HG03520 (cell line): ENCODE results near the gene PCNX1.
"Not testable (repeated sequence)": the region's sequence is repeated elsewhere in the genome, so short reads cannot be mapped to it uniquely, and the experiment has no call there.

Source experiments
- ATAC-seq: cut with Tn5 transposase; IDR thresholded peaks from one replicate; pipeline ENCODE4 v1.9.1; 2021; ENCODE audit warnings: mild to moderate bottlenecking, moderate library complexity; ENCODE audit not compliant: unreplicated experiment

PCNX1 gene

GRCh38 chr14:70907176-70907995 is at the start of gene PCNX1:
Gene PCNX1, plus strand, starts transcription at chr14:70907459. Its CDS starts 392 bp downstream, at chr14:70907851.
- peak; percentile 63 for ATAC-seq

GRCh38 chr14:70857496-70857890 is 49.8 kb upstream of the PCNX1 start:
- no peak for ATAC-seq

DNA sequence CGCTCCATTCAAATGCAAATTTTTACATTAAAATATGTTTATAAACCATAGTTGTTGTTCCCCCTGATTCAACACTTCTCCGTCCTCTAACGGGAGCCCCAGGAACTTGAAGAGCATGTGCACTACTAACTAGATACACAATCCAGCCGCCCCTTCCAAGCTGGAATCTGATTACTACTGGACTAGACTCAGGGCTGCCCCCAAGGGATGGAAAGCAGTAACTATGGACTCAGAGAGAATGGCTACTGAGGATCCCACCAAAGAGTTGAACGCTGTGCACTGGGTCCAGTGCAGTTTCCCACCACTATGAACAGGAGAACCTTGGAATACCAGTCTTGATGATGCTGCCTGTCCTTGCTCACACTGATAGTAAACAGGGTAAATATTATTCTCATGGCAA is 48.6 kb upstream of the PCNX1 start:
- no peak for ATAC-seq

DNA sequence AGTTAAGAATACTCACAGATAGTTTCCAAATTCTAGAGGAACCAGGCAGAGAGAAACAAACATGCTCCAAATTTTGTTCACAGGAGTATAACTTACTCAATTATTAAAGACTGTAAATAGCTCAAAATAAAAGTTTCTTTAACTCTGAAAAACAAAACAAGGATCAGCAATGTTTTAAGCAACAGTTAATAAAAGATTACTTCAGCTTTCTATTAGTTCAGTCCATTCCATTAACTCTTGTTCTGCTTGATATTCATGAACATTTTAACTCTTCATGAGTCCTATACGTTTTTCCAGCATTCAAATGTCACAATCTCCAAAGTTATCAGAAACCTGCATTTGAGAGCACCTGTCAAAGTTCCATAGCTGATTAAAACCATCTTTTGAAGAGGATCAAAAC is 40.3 kb upstream of the PCNX1 start:
- ATAC-seq, result not testable (repeated sequence)

DNA sequence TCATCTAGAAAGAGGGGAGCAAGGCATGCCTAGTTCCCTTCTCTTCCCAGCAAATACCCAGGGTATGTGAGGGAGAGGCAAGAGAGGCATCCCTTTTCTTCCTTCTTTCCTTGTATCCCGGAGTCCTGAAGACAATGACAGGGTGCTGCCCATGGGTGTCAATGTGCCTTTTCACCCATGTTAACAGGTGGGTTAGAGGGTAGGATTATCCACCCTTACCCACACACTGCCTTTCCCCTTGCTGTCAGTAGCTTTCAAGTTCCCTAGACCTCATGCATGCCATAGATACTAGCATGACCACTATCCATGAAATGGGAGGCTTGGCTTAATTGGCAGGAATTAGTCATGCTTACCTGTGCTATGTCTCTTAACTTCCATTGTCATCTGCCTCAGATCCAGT is 36.3 kb upstream of the PCNX1 start:
- ATAC-seq, result no peak

- peak; percentile 35 for ATAC-seq
These were observed 35.2 kb upstream of the PCNX1 start for GRCh38 chr14:70871863-70872677.

DNA sequence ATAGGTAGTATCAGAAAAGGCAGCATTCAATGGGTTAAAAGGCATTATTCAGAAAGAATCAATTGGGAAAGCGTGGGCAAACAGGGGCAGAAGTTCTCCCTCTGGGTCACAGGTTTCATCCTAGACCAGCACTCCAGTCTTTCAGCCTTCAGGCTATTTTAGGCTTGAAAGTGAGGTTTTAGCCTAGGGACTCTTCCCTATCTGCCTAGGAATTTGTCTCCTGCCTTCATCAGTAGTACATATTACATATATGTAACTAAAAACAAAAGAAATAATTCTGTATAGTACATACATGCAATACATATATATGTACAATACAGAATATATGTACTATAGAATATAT is 34.6 kb upstream of the PCNX1 start:
- no peak for ATAC-seq

- no peak for ATAC-seq
These were observed 33.6 kb upstream of the PCNX1 start for GRCh38 chr14:70873627-70874026.

DNA sequence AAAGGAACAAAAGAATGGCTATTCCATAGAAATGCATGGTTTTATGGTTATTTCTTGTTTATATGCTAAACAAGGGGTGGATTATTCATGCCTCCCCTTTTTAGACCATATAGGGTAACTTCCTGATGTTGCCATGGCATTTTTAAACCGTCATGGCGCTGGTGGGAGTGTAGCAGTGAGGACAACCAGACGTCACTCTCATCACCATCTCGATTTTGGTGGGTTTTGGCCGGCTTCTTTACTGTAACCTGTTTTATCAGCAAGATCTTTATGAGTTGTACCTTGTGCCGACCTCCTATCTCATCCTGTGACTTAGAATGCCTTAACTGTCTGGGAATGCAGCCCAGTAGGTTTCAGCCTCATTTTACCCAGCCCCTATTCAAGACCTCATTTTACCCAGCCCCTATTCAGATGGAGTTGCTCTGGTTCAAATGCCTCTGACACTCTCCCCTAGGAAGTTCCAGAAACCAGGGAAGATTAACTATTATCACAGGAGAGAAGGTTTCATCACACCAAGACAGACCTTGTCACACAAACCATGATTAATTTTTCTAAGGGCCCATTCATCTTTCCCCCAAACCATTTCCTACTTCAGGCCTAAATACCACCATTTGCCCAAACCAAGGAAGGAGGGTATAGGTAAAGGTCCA is 31.3 kb upstream of the PCNX1 start:
- ATAC-seq, result not testable (repeated sequence)

DNA sequence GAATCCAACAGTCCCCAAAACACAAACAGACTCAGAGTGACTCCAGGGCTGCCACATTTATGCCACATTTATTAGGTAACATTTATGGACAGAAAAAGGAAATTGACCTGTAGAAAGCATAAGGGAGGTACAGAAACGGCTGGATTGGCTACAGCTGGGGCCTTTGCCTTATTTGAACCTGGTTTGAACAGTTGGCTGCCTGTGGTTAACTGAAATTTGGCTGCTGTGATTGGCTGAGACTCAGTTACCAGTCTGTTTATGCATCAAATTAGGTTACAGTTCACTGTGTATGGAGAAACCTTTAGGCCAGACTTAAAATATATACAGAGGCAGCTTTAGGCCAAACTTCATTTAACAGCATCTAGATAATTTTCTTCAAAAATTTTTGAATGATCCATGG is 27.8 kb upstream of the PCNX1 start:
- no peak for ATAC-seq

GRCh38 chr14:70880888-70881287 is 26.4 kb upstream of the PCNX1 start:
- ATAC-seq, result not testable (repeated sequence)

GRCh38 chr14:70881549-70882177 is 25.6 kb upstream of the PCNX1 start:
- ATAC-seq, result peak; percentile 51

DNA sequence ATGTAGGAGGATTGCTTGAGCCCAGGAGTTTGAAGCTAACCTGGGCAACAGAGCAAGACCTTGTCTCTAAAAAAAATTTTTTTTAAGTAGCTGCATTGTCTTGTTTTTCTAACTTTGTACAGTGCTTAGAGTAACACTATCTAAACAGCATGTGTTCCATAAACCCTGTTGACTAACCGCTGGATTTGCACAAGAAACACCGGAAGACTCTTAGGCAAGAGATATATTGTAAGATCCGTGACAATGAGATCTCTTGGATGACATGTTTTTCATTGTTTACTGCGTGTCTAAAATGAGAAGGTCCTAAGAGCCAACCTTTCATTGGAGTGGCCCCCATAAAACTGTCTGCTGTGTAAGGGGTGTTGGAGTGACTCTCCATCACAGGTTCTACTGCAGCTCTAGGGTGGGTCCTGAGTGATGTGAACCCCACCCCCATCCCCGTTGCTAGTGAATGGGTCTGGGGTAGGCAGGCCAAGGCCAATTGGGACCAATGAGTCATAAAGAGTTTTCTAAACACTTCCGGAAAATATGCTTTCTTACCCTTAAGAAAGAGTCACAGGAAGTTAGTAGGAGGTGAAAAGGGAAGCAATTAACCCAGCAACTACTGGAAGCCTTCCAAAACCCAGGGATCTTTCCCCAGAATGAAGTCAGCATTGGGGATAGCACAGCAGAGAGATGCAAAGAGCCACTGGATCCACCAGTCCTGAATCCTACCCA is 24.3 kb upstream of the PCNX1 start:
- no peak for ATAC-seq

DNA sequence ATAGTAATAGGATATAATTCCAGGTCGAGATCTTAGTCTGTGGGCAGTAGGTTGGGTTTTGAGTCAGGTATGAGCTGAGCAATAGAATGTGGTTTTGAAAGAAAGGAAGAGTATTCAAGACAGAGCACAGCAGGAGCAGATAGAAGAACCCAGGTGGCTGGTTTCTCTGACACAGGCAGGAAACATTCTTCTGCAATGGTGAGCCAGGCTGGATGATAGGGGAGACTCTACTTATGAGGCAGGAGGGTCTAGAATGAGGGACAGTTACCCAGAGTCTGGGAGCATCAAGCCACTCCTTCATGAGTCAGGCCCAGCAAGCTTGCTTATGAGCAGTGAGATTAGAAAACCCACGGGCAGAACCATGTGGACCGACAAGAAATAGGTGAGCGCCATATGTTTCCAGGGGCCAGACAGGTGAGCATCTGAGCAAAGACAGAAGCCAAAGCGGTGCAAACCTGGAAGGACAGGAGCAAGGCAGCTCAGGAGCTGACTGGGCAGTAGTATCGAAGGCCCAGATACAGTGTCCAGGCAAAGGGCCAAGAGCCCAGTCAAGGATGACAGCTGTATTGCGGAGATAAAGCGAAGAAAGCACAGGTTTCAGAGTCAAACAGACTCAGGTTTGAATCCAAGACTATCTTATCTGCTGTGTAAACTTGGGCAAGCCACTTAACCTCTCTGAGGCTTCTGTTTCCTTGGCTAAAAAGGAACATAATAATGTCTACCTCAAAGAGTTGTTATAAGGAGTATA is 22.5 kb upstream of the PCNX1 start:
- ATAC-seq, result no peak

- ATAC-seq, result no peak
These were observed 21.8 kb upstream of the PCNX1 start for GRCh38 chr14:70885343-70886022.

DNA sequence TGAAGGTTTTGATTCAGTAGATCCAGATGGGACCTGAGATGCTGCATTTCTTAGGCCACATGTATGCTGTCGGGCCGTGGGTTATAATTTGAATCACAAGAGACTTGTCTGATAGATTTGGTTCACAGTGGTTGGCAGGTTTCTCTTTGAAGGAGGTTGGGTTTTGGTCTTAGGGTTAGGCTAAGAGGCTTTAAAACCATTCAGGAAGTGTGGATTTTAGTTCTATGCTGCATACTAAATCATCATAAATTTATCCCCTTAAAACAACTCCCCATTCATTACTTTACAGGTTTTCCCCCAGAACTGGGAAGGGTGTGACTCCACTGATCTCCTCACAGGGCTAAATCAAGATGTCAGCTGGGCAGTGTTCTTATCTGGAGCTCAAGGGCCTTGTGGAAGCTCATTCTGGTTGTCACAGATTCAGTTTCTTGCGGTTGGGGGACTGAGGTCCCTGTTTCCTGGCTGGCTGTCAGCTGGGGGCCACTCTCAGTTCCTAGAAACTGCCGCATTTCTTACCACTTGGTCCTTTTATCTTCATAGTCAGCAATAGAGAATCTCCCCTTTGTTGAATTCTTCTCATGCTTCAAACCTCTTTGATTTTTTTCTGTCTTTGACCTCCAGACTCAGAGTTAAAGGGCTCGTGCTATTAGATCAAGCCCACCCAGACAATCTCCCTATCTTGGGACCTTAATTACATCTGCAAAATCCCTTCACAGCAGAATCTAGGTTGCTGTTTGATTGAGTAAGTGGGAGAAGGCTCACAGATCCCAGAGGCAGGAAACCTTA is 20.6 kb upstream of the PCNX1 start:
- no peak for ATAC-seq

DNA sequence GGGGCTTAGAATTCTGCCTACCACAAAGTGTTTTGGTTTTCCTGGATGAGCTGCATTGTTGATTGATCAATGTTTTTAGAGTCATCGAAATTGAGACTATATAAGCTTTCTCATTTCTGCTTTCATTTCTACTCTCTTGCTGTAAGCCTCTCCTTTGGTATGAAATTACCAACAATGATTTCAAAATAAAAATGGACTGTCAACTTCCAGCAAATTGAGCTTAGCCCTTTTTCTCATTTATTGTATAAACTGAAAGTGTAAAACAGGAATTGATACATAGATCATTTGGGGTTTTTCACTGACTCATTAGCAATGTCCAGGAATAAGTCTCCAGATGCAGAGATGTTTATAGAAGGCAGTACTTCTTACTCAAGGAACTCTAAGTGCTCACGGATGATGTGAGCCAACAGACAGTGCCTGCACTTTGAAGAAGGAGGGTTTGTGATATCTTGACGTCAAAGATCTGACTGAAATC is 20.0 kb upstream of the PCNX1 start:
- ATAC-seq, result no peak

GRCh38 chr14:70887737-70888499 is 19.3 kb upstream of the PCNX1 start:
- ATAC-seq, result no peak
